Mesothelial cell of epicardium (in vitro differentiated cells): ENCODE measurements around the gene REC8. TPM values are rescaled to one million over a fixed set of nuclear protein-coding genes. Genes with fewer than 3 reads are reported as not detected.

Experiments used
- DNase-seq, 2 experiments: peaks; one replicate each; pipeline ENCODE4 v3.0.0; 2021; ENCODE audit warnings: low spot score in 2 of 2; ENCODE audit not compliant: unreplicated experiment in 2 of 2
- H3K27ac Mint-ChIP-seq: 2 replicates; pipeline ENCODE4 v1.8.0; 2021; ENCODE audit warnings: mixed read lengths
- H3K27me3 Mint-ChIP-seq: 2 replicates; pipeline ENCODE4 v1.8.0; 2021; ENCODE audit warnings: low read depth, mixed read lengths
- H3K36me3 Mint-ChIP-seq: 2 replicates; pipeline ENCODE4 v1.8.0; 2021; ENCODE audit warnings: mixed read lengths
- H3K4me1 Mint-ChIP-seq: 2 replicates; pipeline ENCODE4 v1.8.0; 2021; ENCODE audit warnings: mixed read lengths
- H3K4me3 Mint-ChIP-seq: 2 replicates; pipeline ENCODE4 v1.8.0; 2021; ENCODE audit warnings: mild to moderate bottlenecking, moderate library complexity, mixed read lengths
- H3K9me3 Mint-ChIP-seq: 2 replicates; pipeline ENCODE4 v1.8.0; 2021; ENCODE audit warnings: mixed read lengths
- total RNA-seq: library from RNA; stranded (reverse); gene quantifications from 3 replicates; pipeline ENCODE4 v1.2.1, GENCODE V29; 2021
- TF ChIP-seq, protein P1 (sequence below): fragments of 200-600 bp; sonication (generic); IDR thresholded peaks from one replicate; pipeline ENCODE4 v1.5.0; 2021; ENCODE audit warnings: antibody characterized with exemption; ENCODE audit not compliant: unreplicated experiment

Gene REC8
- total RNA-seq, 1 donor from 2014 or later = 486 TPM

DNA sequence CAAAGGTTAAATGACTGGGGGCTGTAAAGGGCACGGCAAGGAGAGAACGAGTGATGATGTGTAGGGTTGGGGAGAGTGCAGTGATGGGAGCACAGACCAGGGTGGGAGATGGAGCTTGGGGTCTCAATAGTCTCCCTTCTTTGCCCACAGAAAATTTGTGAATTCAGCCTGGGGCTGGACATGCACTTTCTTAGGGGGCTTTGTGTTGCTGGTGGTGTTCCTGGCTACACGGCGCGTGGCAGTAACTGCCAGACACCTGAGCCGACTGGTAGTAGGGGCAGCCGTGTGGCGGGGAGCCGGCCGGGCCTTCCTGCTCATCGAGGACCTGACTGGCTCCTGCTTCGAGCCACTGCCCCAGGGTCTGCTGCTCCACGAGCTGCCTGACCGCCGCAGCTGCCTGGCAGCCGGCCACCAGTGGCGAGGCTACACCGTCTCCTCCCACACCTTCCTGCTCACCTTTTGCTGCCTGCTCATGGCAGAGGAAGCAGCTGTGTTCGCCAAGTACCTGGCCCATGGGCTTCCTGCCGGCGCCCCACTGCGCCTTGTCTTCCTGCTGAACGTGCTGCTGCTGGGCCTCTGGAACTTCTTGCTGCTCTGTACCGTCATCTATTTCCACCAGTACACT, 39.7 kb upstream of the REC8 start:
- Mint-ChIP-seq H3K9me3 (no peaks in the 10 kb centered on the region), H3K27ac (no peak overlapping the region), H3K27me3 (no peaks in the 10 kb centered on the region), H3K4me1 (peaks cover 14% of the 10 kb centered on the region), H3K4me3 (no peak overlapping the region), H3K36me3 (peaks cover 1% of the 10 kb centered on the region)
- no peak for DNase-seq
- TF ChIP-seq, protein P1, sequence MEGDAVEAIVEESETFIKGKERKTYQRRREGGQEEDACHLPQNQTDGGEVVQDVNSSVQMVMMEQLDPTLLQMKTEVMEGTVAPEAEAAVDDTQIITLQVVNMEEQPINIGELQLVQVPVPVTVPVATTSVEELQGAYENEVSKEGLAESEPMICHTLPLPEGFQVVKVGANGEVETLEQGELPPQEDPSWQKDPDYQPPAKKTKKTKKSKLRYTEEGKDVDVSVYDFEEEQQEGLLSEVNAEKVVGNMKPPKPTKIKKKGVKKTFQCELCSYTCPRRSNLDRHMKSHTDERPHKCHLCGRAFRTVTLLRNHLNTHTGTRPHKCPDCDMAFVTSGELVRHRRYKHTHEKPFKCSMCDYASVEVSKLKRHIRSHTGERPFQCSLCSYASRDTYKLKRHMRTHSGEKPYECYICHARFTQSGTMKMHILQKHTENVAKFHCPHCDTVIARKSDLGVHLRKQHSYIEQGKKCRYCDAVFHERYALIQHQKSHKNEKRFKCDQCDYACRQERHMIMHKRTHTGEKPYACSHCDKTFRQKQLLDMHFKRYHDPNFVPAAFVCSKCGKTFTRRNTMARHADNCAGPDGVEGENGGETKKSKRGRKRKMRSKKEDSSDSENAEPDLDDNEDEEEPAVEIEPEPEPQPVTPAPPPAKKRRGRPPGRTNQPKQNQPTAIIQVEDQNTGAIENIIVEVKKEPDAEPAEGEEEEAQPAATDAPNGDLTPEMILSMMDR = no peak

DNA sequence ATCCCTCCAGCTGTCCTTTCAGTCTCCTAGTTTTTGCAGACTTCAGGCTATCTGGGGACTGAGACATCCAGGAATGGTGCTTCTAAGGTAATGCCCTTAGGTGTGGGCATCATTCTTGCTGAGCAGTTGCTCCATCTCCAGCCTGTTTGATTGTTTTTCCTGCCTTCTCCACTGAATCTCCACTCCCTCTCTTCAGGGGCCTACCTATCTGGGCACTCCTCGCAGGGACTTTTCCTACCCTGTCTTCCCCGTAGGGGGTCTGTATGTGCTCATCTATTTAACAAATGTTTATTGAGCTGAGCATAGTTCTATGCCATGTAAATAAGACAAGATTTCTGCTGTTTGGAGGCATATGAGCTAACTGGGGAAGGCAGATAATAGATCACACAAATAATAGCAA, 38.9 kb upstream of the REC8 start:
- Mint-ChIP-seq H3K36me3 (peaks cover 2% of the 10 kb centered on the region), H3K9me3 (no peaks in the 10 kb centered on the region), H3K4me1 (peaks cover 18% of the 10 kb centered on the region), H3K27ac (no peak overlapping the region), H3K27me3 (no peaks in the 10 kb centered on the region), H3K4me3 (no peak overlapping the region)
- no peak for DNase-seq
- TF ChIP-seq, protein P1 = no peak

DNA sequence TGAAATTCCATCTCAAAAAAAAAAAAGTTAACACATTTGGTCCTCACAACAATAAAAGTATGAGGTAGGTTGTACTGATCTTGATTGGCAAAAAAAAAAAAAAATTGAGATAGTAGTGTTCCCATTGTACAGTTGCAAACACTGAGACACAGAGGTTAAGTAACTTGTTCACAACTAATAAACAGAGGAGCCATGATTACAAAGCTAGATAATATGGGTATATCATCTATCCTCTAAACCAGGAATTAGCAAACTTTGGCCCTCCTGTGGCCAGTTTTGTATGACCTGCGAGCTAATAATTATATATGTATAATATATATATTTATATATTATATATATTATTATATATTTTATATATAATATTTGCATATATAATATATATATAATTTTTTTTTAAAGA, 38.1 kb upstream of the REC8 start:
- TF ChIP-seq, protein P1 = no peak
- no peak for DNase-seq
- Mint-ChIP-seq H3K27me3 (no peaks in the 10 kb centered on the region), H3K4me1 (peaks cover 21% of the 10 kb centered on the region), H3K9me3 (no peaks in the 10 kb centered on the region), H3K27ac (no peak overlapping the region), H3K4me3 (no peak overlapping the region), H3K36me3 (peaks cover 5% of the 10 kb centered on the region)

DNA sequence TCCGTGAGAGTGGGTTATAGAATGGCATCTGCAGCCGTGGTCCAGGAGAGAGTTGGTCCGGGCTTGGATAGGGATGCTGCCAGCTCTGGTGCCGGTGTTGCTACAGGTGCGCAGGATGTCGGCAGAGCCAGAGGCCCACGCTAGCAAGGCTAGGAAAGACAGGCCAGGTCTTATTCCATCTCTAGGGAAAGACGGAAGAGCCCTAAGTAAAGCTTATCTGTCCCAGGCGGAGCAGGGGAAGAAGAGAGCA, 36.4 kb upstream of the REC8 start:
- no peaks in the 10 kb centered on the region for H3K27me3 Mint-ChIP-seq
- TF ChIP-seq, protein P1 = no peak
- H3K27ac Mint-ChIP-seq = peak overlapping the region; percentile 92
- DNase-seq = no peak
- H3K4me3 Mint-ChIP-seq = peak overlapping the region; percentile 83
- no peaks in the 10 kb centered on the region for H3K9me3 Mint-ChIP-seq
- peaks cover 32% of the 10 kb centered on the region for H3K4me1 Mint-ChIP-seq
- peaks cover 7% of the 10 kb centered on the region for H3K36me3 Mint-ChIP-seq

DNA sequence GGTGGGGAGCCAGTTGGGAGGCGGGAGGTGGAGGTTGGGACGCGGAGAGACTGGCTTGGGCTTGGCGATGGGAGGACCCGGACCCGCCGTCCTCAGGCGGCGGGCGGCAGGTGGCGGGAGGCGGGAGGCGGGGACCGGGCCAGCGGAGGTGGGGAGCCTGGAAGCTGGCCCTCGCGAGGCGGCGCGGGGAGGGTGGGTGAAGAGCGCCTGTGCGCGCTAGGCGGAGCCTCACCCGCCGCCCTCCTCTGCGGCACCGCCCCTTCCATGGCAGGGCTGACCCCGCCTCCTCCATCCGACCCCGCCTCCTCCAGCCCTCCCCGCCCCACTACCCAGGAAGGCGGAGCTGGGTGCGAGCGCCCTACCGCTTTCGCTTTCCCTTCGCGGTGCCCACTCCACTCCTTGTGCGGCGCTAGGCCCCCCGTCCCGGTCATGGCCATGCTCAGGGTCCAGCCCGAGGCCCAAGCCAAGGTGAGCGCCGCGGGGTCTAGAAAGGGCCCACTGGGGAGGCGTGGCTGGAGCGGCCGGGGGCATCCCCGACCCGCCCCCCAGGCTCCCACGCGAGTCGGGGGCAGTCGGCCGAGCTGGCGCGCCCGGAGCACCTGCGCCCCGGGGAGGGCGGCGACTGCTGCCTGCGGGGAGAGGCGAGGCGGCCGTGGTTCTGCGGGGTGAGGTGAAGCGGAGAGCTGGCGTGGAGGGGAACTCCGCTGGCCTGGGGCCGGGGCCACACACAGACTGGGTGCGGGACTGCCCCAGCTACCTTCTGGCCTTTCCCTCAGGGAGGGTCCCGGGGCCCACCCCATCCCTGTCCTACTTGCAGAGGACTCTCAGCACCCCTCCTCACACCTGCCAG, 35.8 kb upstream of the REC8 start, which contains the start of gene PSME1:
PSME1 (plus strand) TSS at position 361 of the 850 bp plus-strand sequence; CDS start at position 430, 69 bp downstream.
- no peaks in the 10 kb centered on the region for H3K27me3 Mint-ChIP-seq
- peaks cover 7% of the 10 kb centered on the region for H3K36me3 Mint-ChIP-seq
- TF ChIP-seq, protein P1 = no peak
- peak; percentile 88 to 96 for DNase-seq
- H3K27ac Mint-ChIP-seq = peak within 1 kb of the TSS; percentile 92
- H3K4me3 Mint-ChIP-seq = peak within 1 kb of the TSS; percentile 83
- peaks cover 32% of the 10 kb centered on the region for H3K4me1 Mint-ChIP-seq
- H3K9me3 Mint-ChIP-seq = no peaks in the 10 kb centered on the region
